Central memory CD8-positive, alpha-beta T cell (primary cell): ENCODE measurements around the gene CNOT6L.
"Not testable (repeated sequence)": the region's sequence is repeated elsewhere in the genome, so short reads cannot be mapped to it uniquely, and the experiment has no call there.

Experiments used
- ATAC-seq: fragments of 150-1000 bp; cut with Tn5 transposase; replicated peaks from 2 replicates; pipeline ENCODE4 v1.10.0; 2022; ENCODE audit warnings: mild to moderate bottlenecking, moderate FRiP score, moderate number of reproducible peaks; ENCODE audit not compliant: poor library complexity, severe bottlenecking; ENCODE audit errors: extremely low read depth
- DNase-seq, 2 donors: peaks; one replicate each; pipeline ENCODE4 v3.0.0; 2021; ENCODE audit warnings: low spot score in 2 of 2
- H3K27ac Mint-ChIP-seq: one replicate; pipeline ENCODE4 v1.8.0; 2022; ENCODE audit warnings: low read depth, mild to moderate bottlenecking, moderate library complexity, mixed read lengths
- H3K27me3 Mint-ChIP-seq: one replicate; pipeline ENCODE4 v1.8.0; 2022; ENCODE audit warnings: mixed read lengths
- H3K36me3 Mint-ChIP-seq: one replicate; pipeline ENCODE4 v1.8.0; 2022; ENCODE audit warnings: mild to moderate bottlenecking, moderate library complexity, mixed read lengths; ENCODE audit not compliant: insufficient read depth
- H3K4me1 Mint-ChIP-seq: one replicate; pipeline ENCODE4 v1.8.0; 2022; ENCODE audit warnings: mixed read lengths
- H3K4me3 Mint-ChIP-seq: one replicate; pipeline ENCODE4 v1.8.0; 2022; ENCODE audit warnings: mild to moderate bottlenecking, moderate library complexity, mixed read lengths
- H3K9me3 Mint-ChIP-seq: one replicate; pipeline ENCODE4 v1.8.0; 2022; ENCODE audit warnings: mixed read lengths

Gene CNOT6L

DNA sequence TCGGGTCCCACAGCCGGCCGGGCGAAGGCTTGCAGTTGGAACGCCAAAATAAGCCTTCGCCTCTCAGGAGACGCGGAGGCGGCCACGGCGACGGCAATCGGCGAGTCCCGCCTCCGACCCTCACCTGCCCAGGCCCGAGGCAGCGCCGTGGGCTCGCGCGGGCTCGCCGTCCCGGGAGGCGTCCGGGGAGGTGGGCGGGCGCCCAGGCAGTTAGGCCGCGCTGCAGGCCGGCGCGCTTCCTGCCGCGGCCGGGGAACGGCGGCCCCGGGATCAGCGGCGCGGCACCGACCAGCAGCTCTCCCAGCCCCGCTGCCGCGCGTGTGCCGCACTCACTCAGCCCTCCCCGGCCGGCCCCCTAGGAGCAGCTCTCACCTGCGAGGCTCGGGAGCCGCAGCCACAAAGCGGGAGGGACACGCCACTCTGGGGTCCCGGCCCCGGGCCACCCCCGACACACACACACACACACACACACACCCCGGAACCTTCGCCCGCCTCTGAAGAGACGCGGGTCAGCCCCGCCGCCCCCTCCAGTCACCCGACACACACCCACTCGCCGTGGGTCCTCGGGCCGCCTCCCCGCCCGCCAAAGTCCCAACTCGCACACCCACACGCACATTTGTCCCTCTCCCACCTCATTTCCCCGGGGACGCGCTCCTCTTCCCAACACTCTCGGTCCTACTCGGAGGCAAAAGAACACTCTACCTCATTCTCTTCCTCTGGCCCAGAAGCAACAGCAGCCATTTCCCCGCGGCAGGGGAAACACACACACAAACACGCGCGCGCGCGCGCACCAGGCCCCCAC, at the start of gene CNOT6L:
CNOT6L (minus strand) TSS at position 767 of the 802 bp plus-strand sequence; CDS start at position 707, 60 bp downstream.
- H3K27ac Mint-ChIP-seq = peak within 1 kb of the TSS; percentile 99
- peak in 1 of 2 donors; percentile 82 for DNase-seq
- peaks cover 63% of the 10 kb centered on the region for H3K4me1 Mint-ChIP-seq
- no peaks in the 10 kb centered on the region for H3K27me3 Mint-ChIP-seq
- H3K9me3 Mint-ChIP-seq = no peaks in the 10 kb centered on the region
- H3K36me3 Mint-ChIP-seq = peaks cover 48% of the 10 kb centered on the region
- H3K4me3 Mint-ChIP-seq = peak within 1 kb of the TSS; percentile 93
- peak; percentile 2 for ATAC-seq

DNA sequence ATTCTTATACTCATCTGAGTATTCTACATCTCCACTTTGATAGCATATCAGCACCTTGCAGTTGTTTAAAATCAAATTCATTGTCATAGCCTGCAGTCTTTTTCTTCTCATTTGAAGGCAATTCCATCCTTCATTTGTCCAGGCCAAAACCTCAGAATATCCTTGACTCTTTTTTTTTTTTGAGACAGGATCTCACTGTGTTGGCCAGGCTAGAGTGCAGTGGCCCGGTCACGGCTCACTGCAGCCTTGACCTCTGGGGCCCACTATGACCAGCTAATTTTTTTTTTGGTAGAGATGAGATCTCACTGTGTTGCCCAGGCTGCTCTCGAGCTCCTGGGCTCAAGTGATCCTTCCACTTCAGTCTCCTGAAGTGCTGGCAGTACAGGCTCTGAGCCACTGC, 46.1 kb upstream of the CNOT6L start:
- no peaks in the 10 kb centered on the region for H3K27me3 Mint-ChIP-seq
- no peaks in the 10 kb centered on the region for H3K9me3 Mint-ChIP-seq
- no peak overlapping the region for H3K4me3 Mint-ChIP-seq
- H3K27ac Mint-ChIP-seq = peak overlapping the region; percentile 71
- ATAC-seq (no peak), DNase-seq (no peak)
- peaks cover 73% of the 10 kb centered on the region for H3K4me1 Mint-ChIP-seq
- H3K36me3 Mint-ChIP-seq = peaks cover 30% of the 10 kb centered on the region

DNA sequence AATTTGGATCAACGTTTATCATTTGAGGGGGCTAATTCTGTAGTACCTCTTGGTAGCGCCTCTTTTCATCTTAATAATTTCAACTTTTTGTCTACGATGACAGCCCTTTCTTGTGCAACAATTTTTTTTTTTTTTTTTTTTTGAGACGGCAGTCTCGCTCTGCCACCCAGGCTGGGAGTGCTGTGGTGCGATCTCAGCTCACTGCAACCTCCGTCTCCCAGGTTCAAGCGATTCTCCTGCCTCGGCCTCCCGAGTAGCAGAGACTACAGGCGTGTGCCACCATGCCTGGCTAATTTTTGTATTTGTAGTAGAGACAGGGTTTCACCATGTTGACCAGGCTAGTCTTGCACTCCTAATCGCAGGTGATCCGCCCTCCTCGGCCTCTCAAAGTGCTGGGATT, 44.2 kb upstream of the CNOT6L start:
- H3K4me3 Mint-ChIP-seq = peak overlapping the region; percentile 92
- ATAC-seq (peak; percentile 8), DNase-seq (peak in 1 of 2 donors; percentile 20)
- H3K27me3 Mint-ChIP-seq, H3K9me3 Mint-ChIP-seq: not testable (repeated sequence)
- peaks cover 63% of the 10 kb centered on the region for H3K4me1 Mint-ChIP-seq
- peaks cover 24% of the 10 kb centered on the region for H3K36me3 Mint-ChIP-seq
- peak overlapping the region; percentile 99 for H3K27ac Mint-ChIP-seq

DNA sequence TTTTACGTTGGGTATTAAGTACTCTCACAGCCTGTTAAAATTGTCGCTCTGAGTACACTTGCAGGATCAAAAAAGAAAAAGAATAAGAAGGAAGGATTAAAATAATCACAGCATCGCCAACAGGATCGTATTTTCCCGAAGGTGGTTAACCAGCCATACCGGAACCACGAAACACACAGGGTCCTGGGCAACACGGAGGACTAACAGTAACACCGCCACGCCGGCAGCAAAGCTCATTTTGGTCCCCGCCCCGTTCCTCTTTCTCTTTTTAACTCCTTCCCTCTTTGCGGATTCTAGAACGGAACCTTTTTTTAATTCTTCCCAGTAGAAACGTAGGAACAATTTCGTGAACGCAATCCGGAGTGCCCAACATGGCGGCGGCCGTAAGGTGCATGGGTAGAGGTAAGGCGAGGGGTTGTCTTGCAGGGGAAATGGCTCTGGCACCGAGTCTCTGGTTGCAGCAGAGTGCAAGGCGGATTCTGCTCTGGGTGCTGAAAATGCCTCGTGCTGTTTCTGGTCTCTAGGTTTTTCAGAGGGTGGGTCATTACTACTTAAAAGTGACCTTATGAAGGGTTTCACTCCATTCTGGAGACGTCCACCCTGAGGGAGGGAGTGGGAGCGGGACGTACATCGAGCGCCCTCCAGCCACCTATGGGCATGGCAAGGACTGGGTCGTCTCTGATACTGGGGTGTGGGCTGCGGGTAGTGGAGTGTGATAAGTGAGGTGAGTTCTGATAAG, 43.5 kb upstream of the CNOT6L start, which contains the start of gene MRPL1:
MRPL1 (plus strand) TSS at position 353 of the 739 bp plus-strand sequence; CDS start at position 372, 19 bp downstream.
- H3K27ac Mint-ChIP-seq = peak within 1 kb of the TSS; percentile 99
- peak; percentile 70 for ATAC-seq
- peaks cover 66% of the 10 kb centered on the region for H3K4me1 Mint-ChIP-seq

DNA sequence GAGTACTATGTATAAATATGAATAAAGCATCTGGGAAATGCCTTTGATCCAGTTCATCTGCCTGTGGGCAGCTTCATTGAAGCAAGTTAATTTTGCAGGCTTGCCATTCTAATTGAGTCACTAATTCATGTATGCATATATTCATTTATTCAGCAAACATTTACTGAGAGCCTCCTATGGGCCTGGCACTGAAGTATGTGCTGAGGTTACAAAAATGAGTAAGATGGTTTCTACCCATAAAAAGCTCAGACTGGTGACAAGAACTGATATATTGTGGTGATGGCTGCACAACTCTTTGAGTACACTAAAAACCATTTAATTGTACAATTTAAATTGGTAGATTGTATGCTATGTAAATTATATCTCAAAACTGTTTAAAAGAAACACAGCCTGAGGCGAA, 42.3 kb upstream of the CNOT6L start:
- peak; percentile 18 for ATAC-seq
- Mint-ChIP-seq H3K27ac (peak overlapping the region; percentile 99), H3K36me3 (peaks cover 23% of the 10 kb centered on the region), H3K27me3 (no peaks in the 10 kb centered on the region), H3K9me3 (no peaks in the 10 kb centered on the region), H3K4me1 (peaks cover 67% of the 10 kb centered on the region), H3K4me3 (peak overlapping the region; percentile 92)
- no peak for DNase-seq

More for the DNA sequence above, 43.5 kb upstream of the CNOT6L start, which contains the start of gene MRPL1:
- Mint-ChIP-seq H3K4me3 (peak within 1 kb of the TSS; percentile 92), H3K9me3 (no peaks in the 10 kb centered on the region), H3K27me3 (no peaks in the 10 kb centered on the region), H3K36me3 (peaks cover 24% of the 10 kb centered on the region)
- DNase-seq = peak; percentile 71 to 89

DNA sequence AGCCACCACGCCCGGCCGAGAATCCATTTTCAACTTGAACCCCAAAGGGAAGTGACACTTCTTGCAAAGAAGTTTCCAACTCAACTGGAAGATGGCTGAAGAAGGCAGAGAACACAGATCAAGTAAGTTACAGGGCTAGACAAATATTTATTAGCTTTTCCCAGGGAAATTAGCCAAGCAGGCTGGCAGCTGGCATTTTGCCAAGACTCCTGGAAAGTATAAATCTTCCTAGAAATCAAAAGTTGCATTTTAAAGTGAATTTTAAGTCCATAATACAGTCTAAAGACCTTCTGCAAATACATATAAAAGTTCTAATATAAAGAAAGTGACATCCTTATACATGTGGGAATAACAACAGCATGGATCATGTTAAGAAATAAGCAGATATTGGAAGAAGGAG, 40.1 kb upstream of the CNOT6L start:
- H3K4me3 Mint-ChIP-seq = no peak overlapping the region
- no peaks in the 10 kb centered on the region for H3K27me3 Mint-ChIP-seq
- H3K4me1 Mint-ChIP-seq = peaks cover 65% of the 10 kb centered on the region
- DNase-seq (no peak), ATAC-seq (no peak)
- peaks cover 30% of the 10 kb centered on the region for H3K36me3 Mint-ChIP-seq
- no peak overlapping the region for H3K27ac Mint-ChIP-seq
- H3K9me3 Mint-ChIP-seq = no peaks in the 10 kb centered on the region

DNA sequence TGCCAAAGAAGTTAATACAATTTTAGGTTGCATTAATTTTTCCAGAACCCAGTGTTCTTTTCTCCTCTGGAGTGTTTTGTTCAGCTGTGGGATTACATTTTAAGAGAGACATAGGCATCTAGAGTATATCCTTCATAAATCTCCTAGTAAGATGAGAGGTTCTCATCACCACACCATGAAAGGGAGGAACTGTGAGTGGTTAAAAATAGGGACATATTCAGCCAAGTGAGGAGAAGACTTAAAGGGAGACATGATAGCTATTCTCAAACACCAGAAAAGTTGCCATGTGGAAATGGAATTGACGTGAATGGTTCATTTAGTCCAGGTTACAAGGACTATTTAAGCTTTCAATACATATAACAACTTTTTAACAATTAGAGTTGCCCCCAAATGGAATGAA, 37.0 kb upstream of the CNOT6L start:
- no peak overlapping the region for H3K4me3 Mint-ChIP-seq
- peak overlapping the region; percentile 70 for H3K27ac Mint-ChIP-seq
- ATAC-seq = no peak
- H3K4me1 Mint-ChIP-seq = peaks cover 63% of the 10 kb centered on the region
- H3K36me3 Mint-ChIP-seq = peaks cover 21% of the 10 kb centered on the region
- no peaks in the 10 kb centered on the region for H3K9me3 Mint-ChIP-seq
- DNase-seq = no peak
- no peaks in the 10 kb centered on the region for H3K27me3 Mint-ChIP-seq

DNA sequence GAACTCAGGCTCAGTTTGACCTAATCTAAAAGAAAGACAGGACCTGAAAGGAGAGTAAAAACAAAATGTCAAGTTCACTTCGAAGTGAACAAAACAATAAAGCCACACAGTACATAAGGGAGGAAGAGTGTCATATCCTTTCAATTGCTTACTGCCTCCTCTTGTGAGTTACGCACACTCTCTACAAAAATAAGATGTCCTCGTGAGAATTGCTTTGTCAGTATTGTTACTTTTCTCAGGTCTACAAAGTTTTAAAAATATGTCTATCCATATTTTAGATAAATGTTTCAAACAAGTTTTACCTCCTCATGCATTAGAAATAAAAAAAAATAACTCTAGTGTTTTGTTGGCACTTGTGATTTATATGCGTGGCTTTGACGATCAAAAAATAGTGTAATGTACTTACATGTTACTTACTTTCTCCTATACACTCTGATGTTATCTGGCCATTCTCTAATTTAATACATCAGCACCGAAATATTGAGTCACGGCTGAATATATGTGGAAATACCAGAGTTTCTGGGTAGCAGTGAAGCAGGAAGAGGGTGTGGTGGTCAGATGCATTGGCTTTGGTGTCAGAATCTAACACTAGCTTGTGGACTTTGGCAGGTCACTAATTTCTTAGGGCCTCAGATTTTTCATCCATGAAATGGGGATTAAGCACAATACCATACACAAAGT, 35.4 kb upstream of the CNOT6L start:
- Mint-ChIP-seq H3K27me3 (no peaks in the 10 kb centered on the region), H3K4me3 (peak overlapping the region; percentile 72), H3K9me3 (no peaks in the 10 kb centered on the region), H3K27ac (peak overlapping the region; percentile 97), H3K36me3 (peaks cover 18% of the 10 kb centered on the region), H3K4me1 (peaks cover 57% of the 10 kb centered on the region)
- DNase-seq = no peak
- ATAC-seq = peak; percentile 75

DNA sequence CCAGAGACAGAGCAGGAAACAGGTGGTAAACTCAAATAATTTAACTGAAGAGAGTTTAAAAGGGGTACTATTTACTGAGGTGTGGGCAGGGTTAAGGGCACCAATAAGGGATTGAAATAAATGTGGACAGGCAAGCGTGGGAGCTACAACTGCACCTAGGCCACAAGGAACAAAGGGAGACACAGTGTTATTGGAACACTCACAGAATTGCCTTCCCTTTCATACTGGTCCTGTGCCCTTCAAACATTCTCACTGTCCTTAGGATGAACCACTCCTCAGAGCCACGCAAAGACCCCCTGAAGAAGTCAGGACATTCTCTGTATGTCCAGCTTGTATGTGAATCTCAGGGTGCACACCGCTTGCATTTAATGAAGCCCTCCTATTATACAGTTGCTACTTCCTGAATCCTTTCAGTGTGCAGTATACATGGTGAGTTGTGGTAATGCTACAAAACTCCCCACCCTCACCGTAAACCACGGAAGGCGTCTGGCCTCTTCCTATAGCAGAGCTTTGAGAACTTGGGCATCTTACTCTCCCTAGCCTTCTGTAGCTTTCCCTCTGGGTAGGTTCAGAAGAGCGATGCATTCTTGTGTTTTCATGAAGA, 33.8 kb upstream of the CNOT6L start:
- no peaks in the 10 kb centered on the region for H3K9me3 Mint-ChIP-seq
- peaks cover 51% of the 10 kb centered on the region for H3K4me1 Mint-ChIP-seq
- H3K27ac Mint-ChIP-seq = peak overlapping the region; percentile 97
- ATAC-seq (peak; percentile 89), DNase-seq (peak; percentile 31 to 70)
- no peaks in the 10 kb centered on the region for H3K27me3 Mint-ChIP-seq
- peaks cover 18% of the 10 kb centered on the region for H3K36me3 Mint-ChIP-seq
- peak overlapping the region; percentile 59 for H3K4me3 Mint-ChIP-seq

DNA sequence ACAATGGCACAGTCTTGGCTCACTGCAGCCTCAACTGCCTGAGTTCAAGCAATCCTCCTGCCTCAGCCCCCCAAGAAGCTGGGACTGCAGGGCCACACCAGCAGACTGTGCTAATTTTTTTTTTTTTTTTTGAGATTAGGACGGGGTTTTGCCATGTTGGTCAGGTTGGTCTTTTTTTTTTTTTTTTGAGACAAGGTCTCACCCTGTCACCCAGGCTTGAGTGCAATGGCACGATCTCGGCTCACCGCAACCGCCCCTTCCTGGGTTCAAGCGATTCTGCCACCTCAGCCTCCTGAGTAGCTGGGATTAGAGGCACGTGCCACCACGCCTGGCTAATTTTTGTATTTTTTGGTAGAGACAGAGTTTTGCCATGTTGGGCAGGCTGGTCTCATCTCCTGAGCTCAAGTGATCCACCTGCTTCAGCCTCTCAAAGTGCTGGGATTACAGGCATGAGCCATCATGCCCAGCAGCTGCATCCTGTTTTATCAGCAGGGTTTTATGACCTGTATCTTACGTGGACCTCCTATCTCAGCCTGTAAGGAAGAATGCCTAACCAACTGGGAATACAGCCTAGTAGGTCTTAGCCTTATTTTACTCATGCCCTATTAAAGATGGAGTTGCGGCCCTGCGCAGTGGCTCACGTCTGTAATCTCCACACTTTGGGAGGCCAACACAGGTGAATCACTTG, 30.3 kb upstream of the CNOT6L start:
- no peaks in the 10 kb centered on the region for H3K9me3 Mint-ChIP-seq

DNA sequence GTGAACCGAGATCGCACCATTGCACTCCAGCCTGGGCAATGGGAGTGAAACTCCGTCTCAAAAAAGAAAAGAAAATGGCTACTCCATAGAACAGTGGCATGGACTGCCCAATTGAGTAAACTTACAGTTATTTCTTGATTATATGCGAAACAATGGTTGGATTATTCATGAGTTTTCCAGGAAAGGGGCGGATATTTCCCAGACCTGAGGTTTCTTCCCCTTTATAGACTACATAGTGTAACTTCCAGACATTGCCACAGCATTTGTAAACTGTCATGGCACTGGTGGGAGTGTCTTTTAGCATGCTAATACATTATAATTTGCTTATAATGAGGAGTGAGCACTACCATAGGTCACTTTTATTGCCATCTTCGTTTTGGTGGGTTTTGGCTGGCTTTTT, 29.3 kb upstream of the CNOT6L start:
- ATAC-seq (no peak), DNase-seq (no peak)
- no peak overlapping the region for H3K4me3 Mint-ChIP-seq
- H3K27ac Mint-ChIP-seq = no peak overlapping the region
- no peaks in the 10 kb centered on the region for H3K27me3 Mint-ChIP-seq
- H3K9me3 Mint-ChIP-seq = no peaks in the 10 kb centered on the region
- H3K36me3 Mint-ChIP-seq = peaks cover 7% of the 10 kb centered on the region
- H3K4me1 Mint-ChIP-seq = peaks cover 29% of the 10 kb centered on the region

More for the DNA sequence above, 30.3 kb upstream of the CNOT6L start:
- DNase-seq (no peak), ATAC-seq (no peak)
- no peak overlapping the region for H3K27ac Mint-ChIP-seq
- peaks cover 12% of the 10 kb centered on the region for H3K36me3 Mint-ChIP-seq
- peaks cover 28% of the 10 kb centered on the region for H3K4me1 Mint-ChIP-seq
- H3K27me3 Mint-ChIP-seq = no peaks in the 10 kb centered on the region
- no peak overlapping the region for H3K4me3 Mint-ChIP-seq
